HEK293 (cell line): Measurements from ENCODE around the gene STIM1.

ENCODE experiments used
- CTCF ChIA-PET: fragments of 350-600 bp; formaldehyde crosslinking; extraction: SDS; loops from one replicate; lab custom pipeline; 2021; ENCODE audit warnings: antibody characterized with exemption; lab: Yijun Ruan, JAX
- POLR2A ChIA-PET: fragments of 300-600 bp; formaldehyde crosslinking; extraction: SDS; loops from one replicate; lab custom pipeline; 2020; ENCODE audit warnings: antibody characterized with exemption, inconsistent platforms; lab: Yijun Ruan, JAX
- H3K27ac ChIP-seq: fragments of 200-500 bp; sonication (Bioruptor generic); 2 replicates; pipeline ENCODE4 v1.5.1; 2014; ENCODE audit warnings: low read depth, low read length, control low read depth, inconsistent platforms; ENCODE audit errors: extremely low read depth
- H3K36me3 ChIP-seq, 2 experiments: fragments of 200-500 bp in 1 of 2; sonication (Bioruptor generic) in 1 of 2; 1 replicate in 1 of 2; 2 replicates in 1 of 2; pipeline ENCODE4 v1.5.1; 2014 to 2017; ENCODE audit warnings: inconsistent platforms in 2 of 2, low read length in 2 of 2; ENCODE audit not compliant: control insufficient read depth in 2 of 2, insufficient read depth in 1 of 2
- H3K4me1 ChIP-seq: fragments of 200-500 bp; sonication (Bioruptor generic); 2 replicates; pipeline ENCODE4 v1.5.1; 2014; ENCODE audit warnings: mild to moderate bottlenecking, low read length, inconsistent platforms; ENCODE audit not compliant: control insufficient read depth, insufficient read depth
- H3K4me3 ChIP-seq: 2 replicates; pipeline ENCODE4 v1.5.1; 2011; ENCODE audit warnings: low read depth, mild to moderate bottlenecking, control low read depth, low read length, moderate library complexity
- H3K9me3 ChIP-seq: fragments of 200-500 bp; sonication (Bioruptor generic); 2 replicates; pipeline ENCODE4 v1.5.1; 2014; ENCODE audit warnings: low read depth, low read length, inconsistent platforms; ENCODE audit not compliant: control insufficient read depth, insufficient read depth
- BCL6B ChIP-seq: fragments of 450-650 bp; formaldehyde crosslinking; IDR thresholded peaks from 2 replicates; pipeline ENCODE4 v1.5.1; 2017; ENCODE audit warnings: missing biosample characterization, missing genetic modification characterization
- GLI4 ChIP-seq: fragments of 450-650 bp; formaldehyde crosslinking; IDR thresholded peaks from 2 replicates; pipeline ENCODE4 v1.5.1; 2016; ENCODE audit warnings: missing biosample characterization, missing genetic modification characterization
- IKZF3 ChIP-seq: fragments of 450-650 bp; IDR thresholded peaks from 2 replicates; pipeline ENCODE4 v1.5.0; 2018; ENCODE audit warnings: missing biosample characterization, mild to moderate bottlenecking, missing genetic modification characterization, moderate library complexity
- KLF8 ChIP-seq: fragments of 450-650 bp; formaldehyde crosslinking; IDR thresholded peaks from 2 replicates; pipeline ENCODE4 v1.5.1; 2016; ENCODE audit warnings: missing biosample characterization, missing genetic modification characterization
- MYNN ChIP-seq: fragments of 450-650 bp; formaldehyde crosslinking; IDR thresholded peaks from 2 replicates; pipeline ENCODE4 v1.5.1; 2016; ENCODE audit warnings: missing biosample characterization, missing genetic modification characterization, borderline replicate concordance
- OVOL3 ChIP-seq: fragments of 450-650 bp; formaldehyde crosslinking; IDR thresholded peaks from 2 replicates; pipeline ENCODE4 v1.5.1; 2016; ENCODE audit warnings: missing biosample characterization, missing genetic modification characterization
- SP2 ChIP-seq: fragments of 450-650 bp; formaldehyde crosslinking; IDR thresholded peaks from 2 replicates; pipeline ENCODE4 v1.5.1; 2016; ENCODE audit warnings: missing biosample characterization, missing genetic modification characterization
- ZBTB17 ChIP-seq: fragments of 450-650 bp; formaldehyde crosslinking; IDR thresholded peaks from 2 replicates; pipeline ENCODE4 v1.5.1; 2016; ENCODE audit warnings: missing biosample characterization, missing genetic modification characterization
- ZFP69B ChIP-seq: fragments of 450-650 bp; formaldehyde crosslinking; IDR thresholded peaks from 2 replicates; pipeline ENCODE4 v1.5.1; 2016; ENCODE audit warnings: missing biosample characterization, missing genetic modification characterization
- ZNF121 ChIP-seq: fragments of 450-650 bp; formaldehyde crosslinking; IDR thresholded peaks from 2 replicates; pipeline ENCODE4 v1.5.1; 2016; ENCODE audit warnings: missing biosample characterization, missing genetic modification characterization
- ZNF2 ChIP-seq: fragments of 450-650 bp; formaldehyde crosslinking; IDR thresholded peaks from 2 replicates; pipeline ENCODE4 v1.5.1; 2016; ENCODE audit warnings: missing biosample characterization, missing genetic modification characterization
- ZNF324 ChIP-seq: fragments of 450-650 bp; formaldehyde crosslinking; IDR thresholded peaks from 2 replicates; pipeline ENCODE4 v1.5.1; 2016; ENCODE audit warnings: missing biosample characterization, missing genetic modification characterization
- ZNF549 ChIP-seq: fragments of 450-650 bp; IDR thresholded peaks from 2 replicates; pipeline ENCODE4 v1.5.1; 2018; ENCODE audit warnings: missing biosample characterization, missing genetic modification characterization, mild to moderate bottlenecking, inconsistent platforms, moderate library complexity
- ZNF558 ChIP-seq: fragments of 450-650 bp; formaldehyde crosslinking; IDR thresholded peaks from 2 replicates; pipeline ENCODE4 v1.5.1; 2016; ENCODE audit warnings: missing biosample characterization, missing genetic modification characterization
- ZNF624 ChIP-seq: fragments of 450-650 bp; formaldehyde crosslinking; IDR thresholded peaks from 2 replicates; pipeline ENCODE4 v1.5.1; 2017; ENCODE audit warnings: missing biosample characterization, missing genetic modification characterization
- ZNF654 ChIP-seq: fragments of 450-650 bp; formaldehyde crosslinking; IDR thresholded peaks from 2 replicates; pipeline ENCODE4 v1.5.1; 2016; ENCODE audit warnings: low read depth, missing biosample characterization, missing genetic modification characterization
- ZNF747 ChIP-seq: fragments of 450-650 bp; formaldehyde crosslinking; IDR thresholded peaks from 2 replicates; pipeline ENCODE4 v1.5.1; 2016; ENCODE audit warnings: missing biosample characterization, missing genetic modification characterization
- TF ChIP-seq, protein P1 (sequence below): fragments of 450-650 bp; formaldehyde crosslinking; conservative IDR thresholded peaks from 2 replicates; pipeline ENCODE4 v1.5.1; 2016; ENCODE audit warnings: low read depth, missing biosample characterization, missing genetic modification characterization
- TF ChIP-seq, protein P2 (sequence below): fragments of 450-650 bp; formaldehyde crosslinking; IDR thresholded peaks from 2 replicates; pipeline ENCODE4 v1.5.1; 2016; ENCODE audit warnings: missing biosample characterization, missing genetic modification characterization
- TF ChIP-seq, protein P3 (sequence below): fragments of 450-650 bp; formaldehyde crosslinking; IDR thresholded peaks from 2 replicates; pipeline ENCODE4 v1.5.1; 2016; ENCODE audit warnings: missing biosample characterization, missing genetic modification characterization
- TF ChIP-seq, protein P4 (sequence below): fragments of 450-650 bp; formaldehyde crosslinking; IDR thresholded peaks from 2 replicates; pipeline ENCODE4 v1.5.1; 2016; ENCODE audit warnings: missing biosample characterization, missing genetic modification characterization, low read depth
- TF ChIP-seq, protein P5 (sequence below): fragments of 450-650 bp; IDR thresholded peaks from 2 replicates; pipeline ENCODE4 v1.5.1; 2018; ENCODE audit warnings: missing biosample characterization, mild to moderate bottlenecking, missing genetic modification characterization

Gene STIM1

GRCh38 chr11:3820971-3821370, 34.5 kb upstream of the STIM1 start (continued):
- TF ChIP-seq, protein P1, sequence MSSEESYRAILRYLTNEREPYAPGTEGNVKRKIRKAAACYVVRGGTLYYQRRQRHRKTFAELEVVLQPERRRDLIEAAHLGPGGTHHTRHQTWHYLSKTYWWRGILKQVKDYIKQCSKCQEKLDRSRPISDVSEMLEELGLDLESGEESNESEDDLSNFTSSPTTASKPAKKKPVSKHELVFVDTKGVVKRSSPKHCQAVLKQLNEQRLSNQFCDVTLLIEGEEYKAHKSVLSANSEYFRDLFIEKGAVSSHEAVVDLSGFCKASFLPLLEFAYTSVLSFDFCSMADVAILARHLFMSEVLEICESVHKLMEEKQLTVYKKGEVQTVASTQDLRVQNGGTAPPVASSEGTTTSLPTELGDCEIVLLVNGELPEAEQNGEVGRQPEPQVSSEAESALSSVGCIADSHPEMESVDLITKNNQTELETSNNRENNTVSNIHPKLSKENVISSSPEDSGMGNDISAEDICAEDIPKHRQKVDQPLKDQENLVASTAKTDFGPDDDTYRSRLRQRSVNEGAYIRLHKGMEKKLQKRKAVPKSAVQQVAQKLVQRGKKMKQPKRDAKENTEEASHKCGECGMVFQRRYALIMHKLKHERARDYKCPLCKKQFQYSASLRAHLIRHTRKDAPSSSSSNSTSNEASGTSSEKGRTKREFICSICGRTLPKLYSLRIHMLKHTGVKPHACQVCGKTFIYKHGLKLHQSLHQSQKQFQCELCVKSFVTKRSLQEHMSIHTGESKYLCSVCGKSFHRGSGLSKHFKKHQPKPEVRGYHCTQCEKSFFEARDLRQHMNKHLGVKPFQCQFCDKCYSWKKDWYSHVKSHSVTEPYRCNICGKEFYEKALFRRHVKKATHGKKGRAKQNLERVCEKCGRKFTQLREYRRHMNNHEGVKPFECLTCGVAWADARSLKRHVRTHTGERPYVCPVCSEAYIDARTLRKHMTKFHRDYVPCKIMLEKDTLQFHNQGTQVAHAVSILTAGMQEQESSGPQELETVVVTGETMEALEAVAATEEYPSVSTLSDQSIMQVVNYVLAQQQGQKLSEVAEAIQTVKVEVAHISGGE (tag by site-specific recombination), result no peak
- TF ChIP-seq GLI4 (tag by site-specific recombination), result no peak

- POLR2A ChIA-PET, result interaction anchor here (1.6 kb wide), 1 partner anchor 19 kb away, joined by 6 read pairs; the partner anchor contains the start of gene RHOG
- CTCF ChIA-PET, result interaction anchor here (1.8 kb wide), 1 partner anchor 251 kb away, joined by 8 read pairs; no protein-coding TSS in a partner anchor
- TF ChIP-seq OVOL3 (tag by site-specific recombination) (no peak), ZBTB17 (tag by site-specific recombination) (no peak), ZNF2 (no peak), IKZF3 (no peak), ZNF549 (tag by site-specific recombination) (no peak), SP2 (no peak), ZNF324 (tag by site-specific recombination) (no peak), KLF8 (tag by site-specific recombination) (no peak), MYNN (tag by site-specific recombination) (no peak), ZNF654 (tag by site-specific recombination) (no peak), ZFP69B (tag by site-specific recombination) (no peak), ZNF121 (tag by site-specific recombination) (no peak), ZNF558 (no peak), BCL6B (tag by site-specific recombination) (no peak), ZNF624 (tag by site-specific recombination) (no peak), ZNF747 (tag by site-specific recombination) (no peak)
- TF ChIP-seq, protein P2, sequence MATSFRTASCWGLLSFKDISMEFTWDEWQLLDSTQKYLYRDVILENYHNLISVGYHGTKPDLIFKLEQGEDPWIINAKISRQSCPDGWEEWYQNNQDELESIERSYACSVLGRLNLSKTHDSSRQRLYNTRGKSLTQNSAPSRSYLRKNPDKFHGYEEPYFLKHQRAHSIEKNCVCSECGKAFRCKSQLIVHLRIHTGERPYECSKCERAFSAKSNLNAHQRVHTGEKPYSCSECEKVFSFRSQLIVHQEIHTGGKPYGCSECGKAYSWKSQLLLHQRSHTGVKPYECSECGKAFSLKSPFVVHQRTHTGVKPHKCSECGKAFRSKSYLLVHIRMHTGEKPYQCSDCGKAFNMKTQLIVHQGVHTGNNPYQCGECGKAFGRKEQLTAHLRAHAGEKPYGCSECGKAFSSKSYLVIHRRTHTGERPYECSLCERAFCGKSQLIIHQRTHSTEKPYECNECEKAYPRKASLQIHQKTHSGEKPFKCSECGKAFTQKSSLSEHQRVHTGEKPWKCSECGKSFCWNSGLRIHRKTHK (tag by site-specific recombination), result no peak
- TF ChIP-seq, protein P3, sequence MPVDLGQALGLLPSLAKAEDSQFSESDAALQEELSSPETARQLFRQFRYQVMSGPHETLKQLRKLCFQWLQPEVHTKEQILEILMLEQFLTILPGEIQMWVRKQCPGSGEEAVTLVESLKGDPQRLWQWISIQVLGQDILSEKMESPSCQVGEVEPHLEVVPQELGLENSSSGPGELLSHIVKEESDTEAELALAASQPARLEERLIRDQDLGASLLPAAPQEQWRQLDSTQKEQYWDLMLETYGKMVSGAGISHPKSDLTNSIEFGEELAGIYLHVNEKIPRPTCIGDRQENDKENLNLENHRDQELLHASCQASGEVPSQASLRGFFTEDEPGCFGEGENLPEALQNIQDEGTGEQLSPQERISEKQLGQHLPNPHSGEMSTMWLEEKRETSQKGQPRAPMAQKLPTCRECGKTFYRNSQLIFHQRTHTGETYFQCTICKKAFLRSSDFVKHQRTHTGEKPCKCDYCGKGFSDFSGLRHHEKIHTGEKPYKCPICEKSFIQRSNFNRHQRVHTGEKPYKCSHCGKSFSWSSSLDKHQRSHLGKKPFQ (tag by site-specific recombination), result no peak
- TF ChIP-seq, protein P4, sequence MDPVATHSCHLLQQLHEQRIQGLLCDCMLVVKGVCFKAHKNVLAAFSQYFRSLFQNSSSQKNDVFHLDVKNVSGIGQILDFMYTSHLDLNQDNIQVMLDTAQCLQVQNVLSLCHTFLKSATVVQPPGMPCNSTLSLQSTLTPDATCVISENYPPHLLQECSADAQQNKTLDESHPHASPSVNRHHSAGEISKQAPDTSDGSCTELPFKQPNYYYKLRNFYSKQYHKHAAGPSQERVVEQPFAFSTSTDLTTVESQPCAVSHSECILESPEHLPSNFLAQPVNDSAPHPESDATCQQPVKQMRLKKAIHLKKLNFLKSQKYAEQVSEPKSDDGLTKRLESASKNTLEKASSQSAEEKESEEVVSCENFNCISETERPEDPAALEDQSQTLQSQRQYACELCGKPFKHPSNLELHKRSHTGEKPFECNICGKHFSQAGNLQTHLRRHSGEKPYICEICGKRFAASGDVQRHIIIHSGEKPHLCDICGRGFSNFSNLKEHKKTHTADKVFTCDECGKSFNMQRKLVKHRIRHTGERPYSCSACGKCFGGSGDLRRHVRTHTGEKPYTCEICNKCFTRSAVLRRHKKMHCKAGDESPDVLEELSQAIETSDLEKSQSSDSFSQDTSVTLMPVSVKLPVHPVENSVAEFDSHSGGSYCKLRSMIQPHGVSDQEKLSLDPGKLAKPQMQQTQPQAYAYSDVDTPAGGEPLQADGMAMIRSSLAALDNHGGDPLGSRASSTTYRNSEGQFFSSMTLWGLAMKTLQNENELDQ, result no peak
- TF ChIP-seq, protein P5, sequence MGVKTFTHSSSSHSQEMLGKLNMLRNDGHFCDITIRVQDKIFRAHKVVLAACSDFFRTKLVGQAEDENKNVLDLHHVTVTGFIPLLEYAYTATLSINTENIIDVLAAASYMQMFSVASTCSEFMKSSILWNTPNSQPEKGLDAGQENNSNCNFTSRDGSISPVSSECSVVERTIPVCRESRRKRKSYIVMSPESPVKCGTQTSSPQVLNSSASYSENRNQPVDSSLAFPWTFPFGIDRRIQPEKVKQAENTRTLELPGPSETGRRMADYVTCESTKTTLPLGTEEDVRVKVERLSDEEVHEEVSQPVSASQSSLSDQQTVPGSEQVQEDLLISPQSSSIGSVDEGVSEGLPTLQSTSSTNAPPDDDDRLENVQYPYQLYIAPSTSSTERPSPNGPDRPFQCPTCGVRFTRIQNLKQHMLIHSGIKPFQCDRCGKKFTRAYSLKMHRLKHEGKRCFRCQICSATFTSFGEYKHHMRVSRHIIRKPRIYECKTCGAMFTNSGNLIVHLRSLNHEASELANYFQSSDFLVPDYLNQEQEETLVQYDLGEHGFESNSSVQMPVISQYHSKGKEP (tag by site-specific recombination), result no peak
- TF ChIP-seq, all 188 proteins: peak for 0
- H3K4me3 ChIP-seq, result no peak overlapping the region
- peaks cover 0 to 34% of the 10 kb centered on the region in 2 experiments; a peak in 1 of 3 replicates for H3K36me3 ChIP-seq
- no peaks in the 10 kb centered on the region for H3K9me3 ChIP-seq
- H3K27ac ChIP-seq, result no peak overlapping the region
- H3K4me1 ChIP-seq, result no peaks in the 10 kb centered on the region
These were observed 33.2 kb upstream of the STIM1 start for GRCh38 chr11:3822312-3822711.
